ENCODE data around the gene RAB37.

RAB37 gene

DNA sequence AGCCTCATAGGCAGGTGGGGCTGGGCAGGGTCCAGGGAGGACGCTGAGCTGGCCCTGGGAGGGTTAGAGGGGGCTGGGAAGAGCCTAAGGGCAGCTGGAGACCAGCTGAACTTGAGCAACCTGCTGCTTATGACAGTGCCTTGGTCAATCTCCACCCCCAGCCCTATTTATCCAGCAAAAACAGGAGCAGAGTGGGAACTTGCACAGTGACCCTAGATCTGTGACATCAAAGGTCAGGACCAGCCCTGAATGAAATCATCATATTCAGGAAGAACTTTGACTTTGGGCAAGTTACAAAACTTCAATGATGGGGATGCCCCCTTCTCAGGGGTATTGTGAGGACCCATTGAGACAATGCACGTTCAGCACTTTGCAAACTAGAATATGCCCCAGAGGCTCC is 33.7 kb upstream of the RAB37 start:
- H3K27ac ChIP-seq (ENCODE audit: low read length), result no peak overlapping the region
- no peak overlapping the region for H3K4me3 ChIP-seq (ENCODE audit: low read length)
- no peaks in the 10 kb centered on the region for H3K36me3 ChIP-seq (ENCODE audit: control insufficient read depth, insufficient read depth, low read length)
- DNase-seq (ENCODE audit: low read depth, low spot score), result no peak
- H3K9me3 ChIP-seq (ENCODE audit: control insufficient read depth, insufficient read depth, low read length), result no peaks in the 10 kb centered on the region
- no peaks in the 10 kb centered on the region; the same call in 1 of the 2 replicates for H3K4me1 ChIP-seq (ENCODE audit: control insufficient read depth, insufficient read depth, low read length)
- H3K27me3 ChIP-seq (ENCODE audit: control insufficient read depth, insufficient read depth, low read length), result no peaks in the 10 kb centered on the region
- no CpG with 5 or more reads among the region's 2 CpGs for WGBS (ENCODE audit: insufficient coverage, insufficient read length)

DNA sequence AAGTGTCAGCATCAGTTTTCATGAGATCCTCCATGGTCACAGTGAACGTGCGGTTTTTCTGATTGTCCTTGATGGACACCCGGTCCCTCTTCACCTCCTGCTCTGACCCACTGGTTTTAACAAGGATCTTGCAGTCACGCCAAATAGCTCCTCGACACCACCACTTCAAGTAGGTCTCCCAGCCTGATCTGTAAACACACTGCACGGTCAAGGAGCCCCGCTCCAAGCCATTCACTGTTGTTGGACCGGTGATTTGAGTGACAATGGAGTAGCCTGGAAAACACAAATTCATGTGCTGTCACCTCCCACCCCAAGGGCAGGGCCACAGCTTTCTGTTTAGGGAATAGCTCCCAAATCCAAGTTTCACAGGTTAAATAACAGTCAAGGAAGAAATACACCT is 32.5 kb upstream of the RAB37 start:
- H3K4me1 ChIP-seq (ENCODE audit: control insufficient read depth, insufficient read depth, low read length), result no peaks in the 10 kb centered on the region; the same call in 1 of the 2 replicates
- H3K4me3 ChIP-seq (ENCODE audit: low read length), result no peak overlapping the region
- WGBS (ENCODE audit: insufficient coverage, insufficient read length), result no CpG with 5 or more reads among the region's 8 CpGs
- no peaks in the 10 kb centered on the region for H3K36me3 ChIP-seq (ENCODE audit: control insufficient read depth, insufficient read depth, low read length)
- DNase-seq (ENCODE audit: low read depth, low spot score), result no peak
- no peaks in the 10 kb centered on the region for H3K27me3 ChIP-seq (ENCODE audit: control insufficient read depth, insufficient read depth, low read length)
- H3K27ac ChIP-seq (ENCODE audit: low read length), result no peak overlapping the region
- no peaks in the 10 kb centered on the region for H3K9me3 ChIP-seq (ENCODE audit: control insufficient read depth, insufficient read depth, low read length)

DNA sequence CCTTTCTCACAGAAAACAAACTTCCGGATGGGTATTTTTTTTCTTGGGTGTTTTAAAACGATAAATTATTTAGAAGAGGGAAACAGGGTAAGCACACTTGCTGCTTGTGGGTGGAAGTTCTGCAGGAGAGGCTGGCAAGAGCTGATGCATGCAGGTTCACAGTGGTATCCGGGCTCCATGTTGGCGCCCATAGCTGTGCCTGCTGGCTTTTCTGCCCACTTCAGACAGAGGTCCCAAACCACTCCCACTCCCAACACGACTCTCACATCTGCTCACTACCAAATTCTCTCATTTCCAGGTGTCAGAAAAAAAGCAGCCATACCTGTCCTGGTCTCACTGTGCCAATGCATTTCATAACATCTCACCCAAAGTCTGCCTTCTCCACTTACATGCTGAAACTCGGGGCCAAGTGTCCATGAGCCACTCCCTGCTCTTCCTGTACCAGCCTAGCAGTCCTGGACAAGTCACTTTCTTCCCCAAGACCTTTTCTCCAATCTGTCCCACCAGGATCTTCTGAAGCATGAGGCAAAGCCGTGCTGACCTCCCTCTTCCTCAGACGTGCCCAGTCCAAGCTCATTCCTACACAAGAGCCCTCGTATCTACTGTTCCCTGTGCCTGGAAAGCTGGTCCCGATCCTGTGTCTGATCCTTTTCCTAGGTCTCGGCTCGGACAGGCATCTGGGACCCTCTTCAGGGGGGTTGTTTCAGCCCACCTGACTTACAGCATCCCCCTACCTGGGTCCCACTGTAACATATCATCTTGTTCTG is 25.8 kb upstream of the RAB37 start:
- H3K4me3 ChIP-seq (ENCODE audit: low read length), result no peak overlapping the region
- no peaks in the 10 kb centered on the region for H3K9me3 ChIP-seq (ENCODE audit: control insufficient read depth, insufficient read depth, low read length)
- H3K36me3 ChIP-seq (ENCODE audit: control insufficient read depth, insufficient read depth, low read length), result no peaks in the 10 kb centered on the region
- DNase-seq (ENCODE audit: low read depth, low spot score), result no peak
- no peak overlapping the region for H3K27ac ChIP-seq (ENCODE audit: low read length)
- no peaks in the 10 kb centered on the region for H3K4me1 ChIP-seq (ENCODE audit: control insufficient read depth, insufficient read depth, low read length)
- no CpG with 5 or more reads among the region's 12 CpGs for WGBS (ENCODE audit: insufficient coverage, insufficient read length)
- H3K27me3 ChIP-seq (ENCODE audit: control insufficient read depth, insufficient read depth, low read length), result no peaks in the 10 kb centered on the region

DNA sequence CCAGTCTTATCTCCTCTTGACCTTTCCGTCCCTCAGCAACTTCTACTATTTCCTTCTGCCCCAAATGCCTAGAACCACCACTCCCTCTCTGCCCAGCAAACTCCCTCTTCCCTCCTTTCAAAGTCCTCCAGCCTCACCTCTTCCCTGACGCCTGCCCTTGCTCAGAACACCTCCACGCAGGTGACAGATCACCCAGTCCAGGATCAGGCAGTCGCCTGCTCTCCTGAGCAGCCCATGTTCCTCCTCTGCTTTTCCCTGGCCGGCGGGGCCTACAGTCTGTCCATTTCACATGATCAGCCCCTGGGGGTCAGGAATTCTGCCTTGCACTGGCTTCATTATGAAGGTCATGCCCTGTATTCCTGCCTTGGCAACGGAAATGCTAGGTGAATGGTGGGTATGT is 24.8 kb upstream of the RAB37 start:
- no CpG with 5 or more reads among the region's 7 CpGs for WGBS (ENCODE audit: insufficient coverage, insufficient read length)
- Histone ChIP-seq H3K4me3 (ENCODE audit: low read length) (no peak overlapping the region), H3K27ac (ENCODE audit: low read length) (no peak overlapping the region), H3K27me3 (ENCODE audit: control insufficient read depth, insufficient read depth, low read length) (no peaks in the 10 kb centered on the region), H3K36me3 (ENCODE audit: control insufficient read depth, insufficient read depth, low read length) (no peaks in the 10 kb centered on the region), H3K4me1 (ENCODE audit: control insufficient read depth, insufficient read depth, low read length) (no peaks in the 10 kb centered on the region), H3K9me3 (ENCODE audit: control insufficient read depth, insufficient read depth, low read length) (no peaks in the 10 kb centered on the region)
- no peak for DNase-seq (ENCODE audit: low read depth, low spot score)

DNA sequence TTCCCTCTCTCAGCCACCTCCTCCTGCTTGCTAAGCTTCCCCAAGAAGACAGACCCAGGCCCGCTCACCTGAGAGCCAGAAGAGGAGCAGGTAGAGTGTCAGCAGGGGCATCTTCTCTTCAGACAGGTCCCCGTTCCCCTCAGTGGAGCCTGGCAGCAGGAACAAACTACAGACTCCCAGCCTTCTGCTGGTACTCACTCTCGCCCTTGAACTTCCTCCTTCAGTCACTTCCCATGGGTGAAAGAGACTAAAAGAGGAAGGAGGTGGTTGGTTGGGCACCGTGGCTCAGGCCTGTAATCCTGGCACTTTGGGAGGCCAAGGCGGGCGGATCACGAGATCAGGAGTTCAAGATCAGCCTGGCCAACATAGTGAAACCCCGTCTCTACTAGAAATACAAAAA is 24.3 kb upstream of the RAB37 start, which contains the start of gene CD300LF:
CD300LF (minus strand) TSS at position 168 of the 400 bp plus-strand sequence; CDS start at position 111, 57 bp downstream.
- Histone ChIP-seq H3K27me3 (ENCODE audit: control insufficient read depth, insufficient read depth, low read length) (no peaks in the 10 kb centered on the region), H3K27ac (ENCODE audit: low read length) (no peak within 1 kb of the TSS), H3K4me1 (ENCODE audit: control insufficient read depth, insufficient read depth, low read length) (no peaks in the 10 kb centered on the region), H3K4me3 (ENCODE audit: low read length) (no peak within 1 kb of the TSS), H3K9me3 (ENCODE audit: control insufficient read depth, insufficient read depth, low read length) (no peaks in the 10 kb centered on the region), H3K36me3 (ENCODE audit: control insufficient read depth, insufficient read depth, low read length) (no peaks in the 10 kb centered on the region)
- no peak for DNase-seq (ENCODE audit: low read depth, low spot score)
- no CpG with 5 or more reads among the region's 8 CpGs for WGBS (ENCODE audit: insufficient coverage, insufficient read length)

DNA sequence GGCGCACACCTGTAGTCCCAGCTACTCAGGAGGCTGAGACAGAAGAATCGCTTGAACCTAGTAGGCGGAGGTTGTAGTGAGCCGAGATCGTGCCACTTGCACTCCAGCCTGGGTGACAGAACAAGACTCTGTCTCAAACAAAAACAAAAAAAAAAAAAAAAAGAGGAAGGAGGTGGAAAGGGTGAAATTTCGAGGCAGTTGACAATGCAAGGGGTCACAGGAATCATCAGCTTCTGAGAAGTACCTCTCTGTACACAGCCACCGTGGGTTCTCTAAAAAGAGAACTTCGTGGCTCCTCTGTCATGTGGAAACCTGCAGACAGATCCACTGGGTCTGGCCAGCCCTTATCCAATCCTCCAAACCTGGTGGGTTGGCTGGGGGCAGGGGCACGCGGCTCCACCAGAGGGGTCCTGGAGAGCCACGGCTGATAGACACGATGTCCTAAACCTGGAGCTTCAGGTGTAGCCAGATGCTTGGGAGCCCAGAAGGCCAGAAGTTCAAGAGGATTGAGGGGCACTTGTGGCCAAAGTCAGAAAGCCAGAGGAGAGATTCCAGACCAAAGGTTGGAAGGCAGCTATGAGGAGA is 23.8 kb upstream of the RAB37 start:
- H3K36me3 ChIP-seq (ENCODE audit: control insufficient read depth, insufficient read depth, low read length), result no peaks in the 10 kb centered on the region
- no peak overlapping the region for H3K4me3 ChIP-seq (ENCODE audit: low read length)
- no peaks in the 10 kb centered on the region for H3K4me1 ChIP-seq (ENCODE audit: control insufficient read depth, insufficient read depth, low read length)
- H3K27me3 ChIP-seq (ENCODE audit: control insufficient read depth, insufficient read depth, low read length), result no peaks in the 10 kb centered on the region
- DNase-seq (ENCODE audit: low read depth, low spot score), result no peak
- WGBS (ENCODE audit: insufficient coverage, insufficient read length), result no CpG with 5 or more reads among the region's 12 CpGs
- H3K27ac ChIP-seq (ENCODE audit: low read length), result no peak overlapping the region
- H3K9me3 ChIP-seq (ENCODE audit: control insufficient read depth, insufficient read depth, low read length), result no peaks in the 10 kb centered on the region

DNA sequence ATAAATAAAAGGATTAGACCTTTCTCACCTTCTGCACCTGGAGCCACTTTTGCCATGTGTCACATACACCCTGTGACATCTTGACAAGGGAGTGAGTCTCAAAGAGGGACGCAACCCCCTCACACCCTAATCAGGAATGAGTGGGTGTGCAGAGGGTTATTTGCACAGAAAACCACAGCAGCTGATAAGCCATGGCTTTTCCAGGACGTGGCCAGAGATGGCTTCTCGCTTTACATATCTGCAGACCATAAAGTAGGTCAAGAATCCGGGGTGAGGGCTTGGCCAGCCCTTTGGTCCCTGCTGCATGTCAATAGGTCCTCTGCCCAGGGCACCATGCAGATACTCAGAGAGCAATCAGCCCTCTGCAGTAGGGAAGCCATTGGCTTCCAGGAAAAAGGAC is 21.9 kb upstream of the RAB37 start:
- no peak overlapping the region for H3K4me3 ChIP-seq (ENCODE audit: low read length)
- DNase-seq (ENCODE audit: low read depth, low spot score), result no peak
- no peak overlapping the region for H3K27ac ChIP-seq (ENCODE audit: low read length)
- no peaks in the 10 kb centered on the region for H3K4me1 ChIP-seq (ENCODE audit: control insufficient read depth, insufficient read depth, low read length)
- no peaks in the 10 kb centered on the region for H3K9me3 ChIP-seq (ENCODE audit: control insufficient read depth, insufficient read depth, low read length)
- H3K36me3 ChIP-seq (ENCODE audit: control insufficient read depth, insufficient read depth, low read length), result no peaks in the 10 kb centered on the region
- no CpG with 5 or more reads among the region's 4 CpGs for WGBS (ENCODE audit: insufficient coverage, insufficient read length)
- no peaks in the 10 kb centered on the region for H3K27me3 ChIP-seq (ENCODE audit: control insufficient read depth, insufficient read depth, low read length)

DNA sequence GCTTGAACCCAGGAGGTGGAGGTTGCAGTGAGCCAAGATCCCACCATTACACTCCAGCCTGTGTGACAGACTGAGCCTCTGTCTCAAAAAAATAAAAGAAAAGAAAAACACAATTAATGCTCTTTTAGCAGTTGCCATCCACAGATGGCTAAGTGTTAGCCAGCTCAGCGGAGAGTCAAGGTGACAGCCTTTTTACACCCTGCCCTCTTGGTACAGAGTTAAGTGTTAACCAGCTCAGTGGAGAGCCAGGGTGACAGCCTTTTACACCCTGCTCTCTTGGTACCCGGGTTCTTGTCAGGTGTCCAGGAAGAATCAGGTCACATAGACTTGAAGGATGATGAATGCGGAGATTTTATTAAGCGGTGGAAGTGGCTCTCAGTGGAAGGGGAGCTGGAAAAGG is 16.6 kb upstream of the RAB37 start:
- H3K4me3 ChIP-seq (ENCODE audit: low read length), result no peak overlapping the region
- H3K36me3 ChIP-seq (ENCODE audit: control insufficient read depth, insufficient read depth, low read length), result no peaks in the 10 kb centered on the region
- no peaks in the 10 kb centered on the region for H3K9me3 ChIP-seq (ENCODE audit: control insufficient read depth, insufficient read depth, low read length)
- no peaks in the 10 kb centered on the region for H3K27me3 ChIP-seq (ENCODE audit: control insufficient read depth, insufficient read depth, low read length)
- DNase-seq (ENCODE audit: low read depth, low spot score), result no peak
- no peaks in the 10 kb centered on the region for H3K4me1 ChIP-seq (ENCODE audit: control insufficient read depth, insufficient read depth, low read length)
- no peak overlapping the region for H3K27ac ChIP-seq (ENCODE audit: low read length)
- WGBS (ENCODE audit: insufficient coverage, insufficient read length), result no CpG with 5 or more reads among the region's 4 CpGs

DNA sequence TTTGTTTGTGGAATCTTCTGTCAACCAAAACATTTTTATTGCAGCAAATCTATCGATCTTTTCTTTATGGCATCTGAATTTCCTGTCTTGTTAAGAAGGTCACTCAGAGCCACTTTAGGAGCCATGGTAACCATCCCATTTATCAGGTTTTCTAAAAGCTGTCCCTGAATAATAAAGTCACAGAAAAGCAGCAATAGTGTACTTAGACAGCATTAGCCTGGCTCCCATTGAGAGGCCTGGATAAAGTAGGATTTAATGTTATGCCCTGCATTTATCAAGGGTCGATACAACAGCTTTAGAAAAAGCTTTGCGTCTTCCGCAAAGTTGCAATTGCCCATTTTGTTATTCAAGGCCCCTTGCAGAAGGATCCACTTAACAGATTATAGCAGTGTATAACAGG is 14.3 kb upstream of the RAB37 start:
- no CpG with 5 or more reads among the region's 4 CpGs for WGBS (ENCODE audit: insufficient coverage, insufficient read length)
- no peak for DNase-seq (ENCODE audit: low read depth, low spot score)
- H3K4me3 ChIP-seq (ENCODE audit: low read length), result no peak overlapping the region

DNA sequence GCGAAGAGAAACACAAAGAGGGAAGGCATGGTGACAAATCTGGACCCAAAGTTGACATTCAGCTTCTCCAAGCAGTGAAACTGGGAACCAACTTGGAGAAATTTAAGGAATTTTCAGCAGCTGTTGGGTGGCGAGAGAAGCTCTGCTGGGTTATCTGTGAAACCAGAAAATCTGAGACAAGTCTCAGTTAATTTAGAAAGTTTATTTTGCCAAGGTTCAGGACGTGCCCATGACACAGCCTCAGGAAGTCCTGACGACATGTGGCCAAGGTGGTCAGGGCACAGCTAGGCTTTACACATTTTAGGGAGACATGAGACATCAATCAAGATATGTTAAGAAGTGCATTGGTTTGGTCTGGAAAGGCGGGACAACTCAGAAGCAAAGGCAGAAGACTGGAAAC is 13.2 kb upstream of the RAB37 start:
- Histone ChIP-seq H3K4me1 (ENCODE audit: control insufficient read depth, insufficient read depth, low read length) (no peaks in the 10 kb centered on the region), H3K36me3 (ENCODE audit: control insufficient read depth, insufficient read depth, low read length) (no peaks in the 10 kb centered on the region), H3K27ac (ENCODE audit: low read length) (no peak overlapping the region), H3K27me3 (ENCODE audit: control insufficient read depth, insufficient read depth, low read length) (no peaks in the 10 kb centered on the region), H3K9me3 (ENCODE audit: control insufficient read depth, insufficient read depth, low read length) (no peaks in the 10 kb centered on the region), H3K4me3 (ENCODE audit: low read length) (no peak overlapping the region)
- no CpG with 5 or more reads among the region's 5 CpGs for WGBS (ENCODE audit: insufficient coverage, insufficient read length)
- no peak for DNase-seq (ENCODE audit: low read depth, low spot score)

More for the DNA sequence above, 14.3 kb upstream of the RAB37 start:
- Histone ChIP-seq H3K9me3 (ENCODE audit: control insufficient read depth, insufficient read depth, low read length) (no peaks in the 10 kb centered on the region), H3K4me1 (ENCODE audit: control insufficient read depth, insufficient read depth, low read length) (no peaks in the 10 kb centered on the region), H3K27me3 (ENCODE audit: control insufficient read depth, insufficient read depth, low read length) (no peaks in the 10 kb centered on the region), H3K36me3 (ENCODE audit: control insufficient read depth, insufficient read depth, low read length) (no peaks in the 10 kb centered on the region), H3K27ac (ENCODE audit: low read length) (no peak overlapping the region)

DNA sequence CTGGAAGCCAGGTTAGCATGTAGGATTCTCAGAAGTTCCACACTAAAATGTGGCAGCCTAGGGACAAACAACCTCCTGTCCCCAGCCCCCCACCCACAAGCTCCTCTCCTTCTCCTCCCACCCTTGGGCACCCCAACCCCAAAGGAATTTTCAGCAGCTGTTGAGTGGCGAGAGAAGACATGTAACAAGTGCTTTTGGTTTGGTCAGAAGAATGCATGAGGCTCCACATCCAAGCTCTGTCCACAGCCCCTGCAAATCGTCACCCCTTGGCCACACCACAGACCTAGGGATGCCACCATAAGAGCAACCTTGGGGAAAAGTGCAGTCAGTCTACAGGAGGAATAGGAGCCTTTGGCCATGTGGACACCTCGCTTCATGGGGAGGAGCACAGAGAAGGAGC is 11.9 kb upstream of the RAB37 start:
- no peaks in the 10 kb centered on the region for H3K36me3 ChIP-seq (ENCODE audit: control insufficient read depth, insufficient read depth, low read length)
- DNase-seq (ENCODE audit: low read depth, low spot score), result no peak
- no CpG with 5 or more reads among the region's 3 CpGs for WGBS (ENCODE audit: insufficient coverage, insufficient read length)
- no peaks in the 10 kb centered on the region for H3K9me3 ChIP-seq (ENCODE audit: control insufficient read depth, insufficient read depth, low read length)
- no peaks in the 10 kb centered on the region for H3K27me3 ChIP-seq (ENCODE audit: control insufficient read depth, insufficient read depth, low read length)
- no peak overlapping the region for H3K4me3 ChIP-seq (ENCODE audit: low read length)
- H3K4me1 ChIP-seq (ENCODE audit: control insufficient read depth, insufficient read depth, low read length), result no peaks in the 10 kb centered on the region
- H3K27ac ChIP-seq (ENCODE audit: low read length), result no peak overlapping the region
